Hepatocyte (in vitro differentiated cells): ENCODE measurements around the gene CEACAM21. TPM values are rescaled to one million over a fixed set of nuclear protein-coding genes. Genes with fewer than 3 reads are reported as not detected.

Source experiments
- DNase-seq: peaks from one replicate; pipeline ENCODE4 v3.0.0-alpha.2; 2016; ENCODE audit warnings: low spot score
- H2AFZ ChIP-seq: fragments of 200-600 bp; sonication (generic); 2 replicates; pipeline ENCODE4 v1.6.0; 2016; ENCODE audit warnings: antibody characterized with exemption, mild to moderate bottlenecking
- H3K27ac ChIP-seq: fragments of 200-600 bp; sonication (generic); 2 replicates; pipeline ENCODE4 v1.5.1; 2016; ENCODE audit warnings: mild to moderate bottlenecking
- H3K27me3 ChIP-seq: fragments of 200-600 bp; sonication (generic); 2 replicates; pipeline ENCODE4 v1.6.1; 2016
- H3K36me3 ChIP-seq: fragments of 200-600 bp; sonication (generic); replicated peaks from 2 replicates; pipeline ENCODE4 v1.5.1; 2016; ENCODE audit warnings: low read depth; ENCODE audit not compliant: insufficient read depth
- H3K4me1 ChIP-seq: fragments of 200-600 bp; sonication (generic); 2 replicates; pipeline ENCODE4 v1.5.1; 2016; ENCODE audit warnings: mild to moderate bottlenecking, moderate library complexity; ENCODE audit not compliant: insufficient read depth
- H3K4me2 ChIP-seq: fragments of 200-600 bp; sonication (generic); 2 replicates; pipeline ENCODE4 v1.6.0; 2016
- H3K4me3 ChIP-seq: fragments of 200-600 bp; sonication (generic); 2 replicates; pipeline ENCODE4 v1.5.1; 2016; ENCODE audit warnings: mild to moderate bottlenecking
- H3K79me2 ChIP-seq: fragments of 200-600 bp; sonication (generic); 2 replicates; pipeline ENCODE4 v1.6.0; 2017; ENCODE audit warnings: mild to moderate bottlenecking
- H3K9me2 ChIP-seq: fragments of 200-600 bp; sonication (generic); replicated peaks from 2 replicates; pipeline ENCODE4 v1.6.0; 2017; ENCODE audit warnings: mild to moderate bottlenecking; ENCODE audit not compliant: insufficient read depth
- H3K9me3 ChIP-seq: fragments of 200-600 bp; sonication (generic); 2 replicates; pipeline ENCODE4 v1.5.1; 2016; ENCODE audit warnings: low read depth, mild to moderate bottlenecking
- H4K20me1 ChIP-seq: fragments of 200-600 bp; sonication (generic); 2 replicates; pipeline ENCODE4 v1.6.0; 2016; ENCODE audit warnings: mild to moderate bottlenecking; ENCODE audit not compliant: insufficient read depth, poor library complexity, severe bottlenecking
- CTCF ChIP-seq: fragments of 200-600 bp; sonication (generic); IDR thresholded peaks from 2 replicates; pipeline ENCODE4 v1.5.1; 2016; ENCODE audit warnings: antibody characterized with exemption, mild to moderate bottlenecking; ENCODE audit not compliant: poor library complexity
- EZH2 ChIP-seq: fragments of 200-600 bp; sonication (generic); IDR thresholded peaks from 2 replicates; pipeline ENCODE4 v1.6.1; 2016; ENCODE audit warnings: antibody characterized with exemption, mild to moderate bottlenecking, borderline replicate concordance
- EZH2phosphoT487 ChIP-seq: fragments of 200-600 bp; sonication (generic); IDR thresholded peaks from one replicate; pipeline ENCODE4 v1.6.1; 2018; ENCODE audit warnings: antibody characterized with exemption, mild to moderate bottlenecking, low read depth, moderate library complexity; ENCODE audit not compliant: unreplicated experiment, severe bottlenecking
- WGBS: methylation state at CpG from one replicate; pipeline ENCODE4 v1.1.6; 2016; ENCODE audit warnings: low lambda C conversion rate; ENCODE audit errors: missing lambda C conversion rate; 5-methylcytosine and 5-hydroxymethylcytosine counted together
- polyA plus RNA-seq: library from polyadenylated mRNA; unstranded; fragments of >200 nt; fragmentation: Nextera tagmentation; extraction: Ambion mirVana; gene quantifications from 2 replicates; pipeline ENCODE4 v1.2.1, GENCODE V29; 2016
- total RNA-seq: library from RNA; depleted of rRNA; stranded (reverse); fragments of >200 nt; gene quantifications from 2 replicates; pipeline ENCODE4 v1.2.3, GENCODE V29; 2014

Gene CEACAM21
- total and polyA plus RNA-seq, 2 experiments from 2014 or later = 0.33 TPM; not detected in 1

- no peaks in the 10 kb centered on the region for H3K4me1 ChIP-seq
- 81% methylated on average over 9 of the region's 9 CpGs for WGBS
- no peak overlapping the region for H3K27ac ChIP-seq
- H3K79me2 ChIP-seq = no peaks in the 10 kb centered on the region
- H3K9me3 ChIP-seq = no peaks in the 10 kb centered on the region
- no peak overlapping the region for H3K4me3 ChIP-seq
- H3K4me2 ChIP-seq = no peak overlapping the region
- H3K36me3 ChIP-seq = no peaks in the 10 kb centered on the region
- DNase-seq = no peak
- no peaks in the 10 kb centered on the region for H4K20me1 ChIP-seq
- no peak overlapping the region for H2AFZ ChIP-seq
- TF ChIP-seq EZH2phosphoT487 (no peak), CTCF (no peak), EZH2 (no peak)
- H3K27me3 ChIP-seq = no peaks in the 10 kb centered on the region
- no peaks in the 10 kb centered on the region for H3K9me2 ChIP-seq
Measured at GRCh38 chr19:41551212-41551610, 24.8 kb upstream of the CEACAM21 start.

- Histone ChIP-seq H3K27me3 (no peaks in the 10 kb centered on the region), H3K4me3 (no peak overlapping the region), H3K36me3 (no peaks in the 10 kb centered on the region), H2AFZ (no peak overlapping the region), H4K20me1 (no peaks in the 10 kb centered on the region), H3K79me2 (no peaks in the 10 kb centered on the region), H3K4me1 (no peaks in the 10 kb centered on the region), H3K4me2 (no peak overlapping the region), H3K9me2 (no peaks in the 10 kb centered on the region), H3K9me3 (no peaks in the 10 kb centered on the region), H3K27ac (no peak overlapping the region)
- no peak for DNase-seq
- 59% methylated on average over 6 of the region's 6 CpGs for WGBS
- TF ChIP-seq CTCF (no peak), EZH2phosphoT487 (no peak), EZH2 (no peak)
Measured at GRCh38 chr19:41551711-41552110, 24.3 kb upstream of the CEACAM21 start.

GRCh38 chr19:41552558-41552957 is 23.4 kb upstream of the CEACAM21 start:
- Histone ChIP-seq H3K79me2 (no peaks in the 10 kb centered on the region), H3K4me3 (no peak overlapping the region), H3K27me3 (no peaks in the 10 kb centered on the region), H3K4me1 (no peaks in the 10 kb centered on the region), H3K27ac (no peak overlapping the region), H3K9me2 (no peaks in the 10 kb centered on the region), H2AFZ (no peak overlapping the region), H3K4me2 (no peak overlapping the region), H4K20me1 (no peaks in the 10 kb centered on the region), H3K36me3 (no peaks in the 10 kb centered on the region), H3K9me3 (no peaks in the 10 kb centered on the region)
- no peak for TF ChIP-seq CTCF
- TF ChIP-seq EZH2 = no peak
- TF ChIP-seq EZH2phosphoT487 = no peak
- 84% methylated on average over 6 of the region's 6 CpGs for WGBS
- DNase-seq = no peak

- Histone ChIP-seq H3K4me3 (no peak overlapping the region), H3K4me1 (no peaks in the 10 kb centered on the region), H3K36me3 (no peaks in the 10 kb centered on the region), H3K27ac (no peak overlapping the region), H3K9me3 (no peaks in the 10 kb centered on the region), H3K9me2 (no peaks in the 10 kb centered on the region), H4K20me1 (no peaks in the 10 kb centered on the region), H2AFZ (no peak overlapping the region), H3K4me2 (no peak overlapping the region), H3K79me2 (no peaks in the 10 kb centered on the region), H3K27me3 (no peaks in the 10 kb centered on the region)
- DNase-seq = no peak
- no peak for TF ChIP-seq EZH2
- TF ChIP-seq EZH2phosphoT487 = no peak
- WGBS = 61% methylated on average over 4 of the region's 4 CpGs
Measured at GRCh38 chr19:41553804-41554203, 22.2 kb upstream of the CEACAM21 start.
